ENCODE data around the gene TMEM273. TPM values are rescaled to one million over a fixed set of nuclear protein-coding genes. Genes with fewer than 3 reads are reported as not detected.

TMEM273 gene
- total RNA-seq, 1 experiment from 2014 or later = not detected

- H3K79me2 ChIP-seq (ENCODE audit: insufficient read depth, low read length) = no peaks in the 10 kb centered on the region
- no peaks in the 10 kb centered on the region for H3K9me2 ChIP-seq (ENCODE audit: insufficient read depth)
- H3K4me3 ChIP-seq (replicated peaks in 1 of 2; ENCODE audit: low read depth in 1 of 2, low read length in 2 of 2) = no peak overlapping the region
- no peak overlapping the region for H2AFZ ChIP-seq (ENCODE audit: low read depth, low read length, poor library complexity, severe bottlenecking)
- CTCF ChIA-PET = interaction anchor here (1.5 kb wide), 1 partner anchor 259 kb away, joined by 3 read pairs; no protein-coding TSS in a partner anchor
- DNase-seq (ENCODE audit: low read depth, low spot score) = no peak
- POLR2A ChIA-PET = no interaction called here
- ATAC-seq = no peak
- H3K27me3 ChIP-seq (ENCODE audit: insufficient read depth, low read length) = peaks cover 52% of the 10 kb centered on the region
- no peak overlapping the region for H3K9ac ChIP-seq (ENCODE audit: low read length)
- no peaks in the 10 kb centered on the region for H3K4me1 ChIP-seq (ENCODE audit: control insufficient read depth in 1 of 2, insufficient read depth in 2 of 2, low read length in 2 of 2)
- no peaks in the 10 kb centered on the region for H3K9me3 ChIP-seq (ENCODE audit: control insufficient read depth in 1 of 2, insufficient read depth in 1 of 2, low read depth in 1 of 2, low read length in 2 of 2)
- H3K36me3 ChIP-seq (ENCODE audit: control insufficient read depth in 1 of 2, insufficient read depth in 2 of 2, low read length in 2 of 2) = no peaks in the 10 kb centered on the region
- RAD21 ChIA-PET (ENCODE audit: low non-redundant PET in 1 of 2, low total read pairs in 2 of 2, uncharacterized antibody in 2 of 2, unreplicated experiment in 2 of 2) = no interaction called here
- H4K20me1 ChIP-seq (ENCODE audit: insufficient read depth) = no peaks in the 10 kb centered on the region
- no peak overlapping the region for H3K4me2 ChIP-seq (ENCODE audit: low read length)
- BruUV-seq (replicated peaks) = no TSS peak
- no peak overlapping the region for H3K27ac ChIP-seq (ENCODE audit: low read depth, low read length)
- TF ChIP-seq ATF3 (IDR thresholded peaks at IDR 0.05) = no peak
- TF ChIP-seq EGR1 (IDR thresholded peaks at IDR 0.05; ENCODE audit: low read depth) = no peak
- no peak for TF ChIP-seq CEBPB (IDR thresholded peaks at IDR 0.05; ENCODE audit: low read depth)
- TF ChIP-seq ELF1 (IDR thresholded peaks at IDR 0.05; ENCODE audit: borderline replicate concordance, low read depth) = no peak
- no peak for TF ChIP-seq EZH2phosphoT487 (IDR thresholded peaks at IDR 0.05; ENCODE audit: borderline replicate concordance)
- TF ChIP-seq SP1 (IDR thresholded peaks at IDR 0.05; ENCODE audit: low read depth) = no peak
- intact Hi-C loops (cut with micrococcal nuclease) = no loop called here
Observed at GRCh38 chr10:49235392-49235791, 47.2 kb upstream of the TMEM273 start.

GRCh38 chr10:49231086-49231820 lies 43.1 kb upstream of the TMEM273 start:
- Histone ChIP-seq H4K20me1 (ENCODE audit: insufficient read depth) (no peaks in the 10 kb centered on the region), H3K27me3 (ENCODE audit: insufficient read depth, low read length) (peaks cover 32% of the 10 kb centered on the region), H3K4me1 (ENCODE audit: control insufficient read depth in 1 of 2, insufficient read depth in 2 of 2, low read length in 2 of 2) (no peaks in the 10 kb centered on the region), H3K36me3 (ENCODE audit: control insufficient read depth in 1 of 2, insufficient read depth in 2 of 2, low read length in 2 of 2) (no peaks in the 10 kb centered on the region), H3K9me3 (ENCODE audit: control insufficient read depth in 1 of 2, insufficient read depth in 1 of 2, low read depth in 1 of 2, low read length in 2 of 2) (no peaks in the 10 kb centered on the region), H3K4me2 (ENCODE audit: low read length) (no peak overlapping the region), H3K9ac (ENCODE audit: low read length) (no peak overlapping the region), H2AFZ (ENCODE audit: low read depth, low read length, poor library complexity, severe bottlenecking) (no peak overlapping the region), H3K9me2 (ENCODE audit: insufficient read depth) (no peaks in the 10 kb centered on the region), H3K79me2 (ENCODE audit: insufficient read depth, low read length) (no peaks in the 10 kb centered on the region), H3K4me3 (replicated peaks in 1 of 2; ENCODE audit: low read depth in 1 of 2, low read length in 2 of 2) (no peak overlapping the region), H3K27ac (ENCODE audit: low read depth, low read length) (no peak overlapping the region)
- no peak for DNase-seq (ENCODE audit: low read depth, low spot score)
- intact Hi-C loops (cut with micrococcal nuclease) = no loop called here
- TF ChIP-seq CTCF (IDR thresholded peaks at IDR 0.05 in 2 of 3, conservative IDR thresholded peaks at IDR 0.05 in 1 of 3; ENCODE audit: borderline replicate concordance in 1 of 3, insufficient read depth in 1 of 3, low read depth in 2 of 3, low read length in 2 of 3) = no peak
- no peak for TF ChIP-seq MAX (IDR thresholded peaks at IDR 0.05)
- TF ChIP-seq CBX3 (IDR thresholded peaks at IDR 0.05; ENCODE audit: low read depth) = no peak
- no peak for TF ChIP-seq YY1 (IDR thresholded peaks at IDR 0.05; ENCODE audit: extremely low read depth, insufficient replicate concordance, low read depth, low read length)
- TF ChIP-seq JUND (IDR thresholded peaks at IDR 0.05) = no peak
- TF ChIP-seq ZFX (IDR thresholded peaks at IDR 0.05) = no peak
- no peak for TF ChIP-seq SIN3A (IDR thresholded peaks at IDR 0.05; ENCODE audit: low read depth)
- TF ChIP-seq EGR1 (IDR thresholded peaks at IDR 0.05; ENCODE audit: low read depth) = no peak
- TF ChIP-seq ZNF274 (IDR thresholded peaks at IDR 0.05; ENCODE audit: low read depth, low read length) = no peak
- TF ChIP-seq POLR2A (IDR thresholded peaks at IDR 0.05; ENCODE audit: borderline replicate concordance, extremely low read depth, insufficient read depth, insufficient read length) = no peak
- no peak for TF ChIP-seq REST (IDR thresholded peaks at IDR 0.05; ENCODE audit: low read depth)
- no peak for TF ChIP-seq ELF1 (IDR thresholded peaks at IDR 0.05; ENCODE audit: borderline replicate concordance, low read depth)
- no peak for ATAC-seq
- ChIA-PET CTCF (no interaction called here), RAD21 (ENCODE audit: low non-redundant PET in 1 of 2, low total read pairs in 2 of 2, uncharacterized antibody in 2 of 2, unreplicated experiment in 2 of 2) (no interaction called here), POLR2A (no interaction called here)
- no TSS peak for BruUV-seq (replicated peaks)
